Uterus (tissue), 4 donors: ENCODE data around the gene NAV2. TPM values are rescaled to one million over a fixed set of nuclear protein-coding genes. Genes with fewer than 3 reads are reported as not detected.

Experiments
- DNase-seq, 2 donors: peaks; one replicate each; pipeline ENCODE4 v3.0.0-alpha.2; 2019 to 2020
- H3K27ac ChIP-seq, 2 donors: fragments of 200-600 bp; sonication (generic); 1 replicate in 1 of 2; 2 replicates in 1 of 2; pipeline ENCODE4 v1.5.1; 2016 to 2018
- H3K27me3 ChIP-seq, 2 donors: fragments of 200-600 bp; sonication (generic); one replicate each; pipeline ENCODE4 v1.5.1; 2018 to 2019; ENCODE audit warnings: control low read depth in 1 of 2
- H3K36me3 ChIP-seq, 2 donors: fragments of 200-600 bp; sonication (generic); one replicate each; pipeline ENCODE4 v1.5.1; 2019; ENCODE audit warnings: control low read depth in 1 of 2
- H3K4me1 ChIP-seq, 2 donors: fragments of 200-600 bp; sonication (generic); one replicate each; pipeline ENCODE4 v1.5.1; 2018 to 2019; ENCODE audit warnings: control low read depth in 1 of 2
- H3K4me3 ChIP-seq, 2 donors: fragments of 200-600 bp; sonication (generic); 1 replicate in 1 of 2; 2 replicates in 1 of 2; pipeline ENCODE4 v1.5.1; 2018 to 2019; ENCODE audit warnings: mild to moderate bottlenecking in 1 of 2
- H3K9me3 ChIP-seq, 2 donors: fragments of 200-600 bp; sonication (generic); one replicate each; pipeline ENCODE4 v1.5.1; 2019; ENCODE audit warnings: control low read depth in 1 of 2
- CTCF ChIP-seq, 4 experiments: fragments of 200-600 bp in 2 of 4; fragments of 450-650 bp in 2 of 4; sonication (generic) in 2 of 4; IDR thresholded peaks; one replicate each; pipeline ENCODE4 v1.5.1; 2016 to 2019; ENCODE audit warnings: antibody characterized with exemption in 4 of 4, mild to moderate bottlenecking in 2 of 4, moderate library complexity in 1 of 4
- POLR2A ChIP-seq, 2 donors: fragments of 450-650 bp; IDR thresholded peaks; one replicate each; pipeline ENCODE4 v1.6.1; 2016; ENCODE audit warnings: antibody characterized with exemption in 2 of 2, mild to moderate bottlenecking in 1 of 2, moderate library complexity in 1 of 2
- intact Hi-C: fragments of 100-400 bp; cut with DNase I; formaldehyde crosslinking; loops from one replicate; pipeline ENCODE4 v1.15.1; 2023; ENCODE audit warnings: low total_unique reads
- total RNA-seq, 4 donors: library from RNA; depleted of rRNA in 3 of 4; stranded (reverse); fragments of >200 nt in 3 of 4; gene quantifications; one replicate each; pipeline versions ENCODE4 v1.1.0 to v1.2.4, GENCODE V29; 2014 to 2023
- donor health status: DM: yes; HTN: yes; CAD: no.

NAV2 gene
- total RNA-seq, 4 donors from 2014 or later: 2.6 to 31.6 (median 5.7) TPM

- TF ChIP-seq POLR2A (IDR thresholded peaks at IDR 0.05) (no peak), CTCF (IDR thresholded peaks at IDR 0.05) (no peak)
- intact Hi-C loops: loop anchor here (5.0 kb wide), 1 partner anchor 181 kb away; no protein-coding TSS in a partner anchor
- no peaks in the 10 kb centered on the region for H3K9me3 ChIP-seq
- no peak overlapping the region for H3K4me3 ChIP-seq
- no peaks in the 10 kb centered on the region for H3K27me3 ChIP-seq
- H3K36me3 ChIP-seq: no peaks in the 10 kb centered on the region
- no peak for DNase-seq
- no peak overlapping the region for H3K27ac ChIP-seq
- no peaks in the 10 kb centered on the region for H3K4me1 ChIP-seq
Measured at GRCh38 chr11:19743622-19744021, 31.0 kb downstream of the NAV2 start.

- intact Hi-C loops: loop anchor here (5.0 kb wide), 1 partner anchor 182 kb away; no protein-coding TSS in a partner anchor
- Histone ChIP-seq H3K27ac (no peak overlapping the region), H3K36me3 (no peaks in the 10 kb centered on the region), H3K9me3 (no peaks in the 10 kb centered on the region), H3K4me1 (no peaks in the 10 kb centered on the region), H3K27me3 (no peaks in the 10 kb centered on the region), H3K4me3 (no peak overlapping the region)
- no peak for TF ChIP-seq POLR2A (IDR thresholded peaks at IDR 0.05)
- TF ChIP-seq CTCF (IDR thresholded peaks at IDR 0.05): no peak
- no peak for DNase-seq
Measured at GRCh38 chr11:19744130-19744529, 31.5 kb downstream of the NAV2 start.

- intact Hi-C loops: no loop called here
- no peaks in the 10 kb centered on the region for H3K27me3 ChIP-seq
- DNase-seq: no peak
- no peaks in the 10 kb centered on the region for H3K4me1 ChIP-seq
- H3K36me3 ChIP-seq: no peaks in the 10 kb centered on the region
- H3K9me3 ChIP-seq: no peaks in the 10 kb centered on the region
- H3K4me3 ChIP-seq: no peak overlapping the region
- no peak overlapping the region for H3K27ac ChIP-seq
- TF ChIP-seq CTCF (IDR thresholded peaks at IDR 0.05) (no peak), POLR2A (IDR thresholded peaks at IDR 0.05) (no peak)
Measured at GRCh38 chr11:19746086-19746485, 33.4 kb downstream of the NAV2 start.

GRCh38 chr11:19747634-19748033 lies 35.0 kb downstream of the NAV2 start:
- H3K36me3 ChIP-seq: no peaks in the 10 kb centered on the region
- no peak for DNase-seq
- TF ChIP-seq CTCF (IDR thresholded peaks at IDR 0.05) (no peak), POLR2A (IDR thresholded peaks at IDR 0.05) (no peak)
- no peaks in the 10 kb centered on the region for H3K4me1 ChIP-seq
- intact Hi-C loops: no loop called here
- no peaks in the 10 kb centered on the region for H3K9me3 ChIP-seq
- H3K27me3 ChIP-seq: no peaks in the 10 kb centered on the region
- no peak overlapping the region for H3K4me3 ChIP-seq
- no peak overlapping the region for H3K27ac ChIP-seq

- TF ChIP-seq CTCF (IDR thresholded peaks at IDR 0.05): no peak
- TF ChIP-seq POLR2A (IDR thresholded peaks at IDR 0.05): no peak
- Histone ChIP-seq H3K4me3 (no peak overlapping the region), H3K27ac (no peak overlapping the region), H3K36me3 (no peaks in the 10 kb centered on the region), H3K27me3 (no peaks in the 10 kb centered on the region), H3K9me3 (no peaks in the 10 kb centered on the region), H3K4me1 (no peaks in the 10 kb centered on the region)
- intact Hi-C loops: no loop called here
- DNase-seq: no peak
Measured at GRCh38 chr11:19751055-19751454, 38.4 kb downstream of the NAV2 start.
